Measurements from ENCODE around the gene CAMTA1.

Gene CAMTA1

GRCh38 chr1:7495962-7496361 lies 710.7 kb downstream of the CAMTA1 start:
- no peak for DNase-seq

GRCh38 chr1:7497107-7497637 lies 711.9 kb downstream of the CAMTA1 start:
- no peak for DNase-seq

- DNase-seq, result no peak
These were observed 715.3 kb downstream of the CAMTA1 start for GRCh38 chr1:7500381-7501083.

GRCh38 chr1:7501084-7501491 lies 715.8 kb downstream of the CAMTA1 start:
- DNase-seq, result no peak

GRCh38 chr1:7501723-7502603 lies 716.7 kb downstream of the CAMTA1 start:
- no peak for DNase-seq

- no peak for DNase-seq
These were observed 718.6 kb downstream of the CAMTA1 start for GRCh38 chr1:7503691-7504437.

- DNase-seq, result no peak
These were observed 719.1 kb downstream of the CAMTA1 start for GRCh38 chr1:7504438-7504720.

GRCh38 chr1:7505094-7505770 lies 720.0 kb downstream of the CAMTA1 start:
- no peak for DNase-seq

- no peak for DNase-seq
These were observed 720.7 kb downstream of the CAMTA1 start for GRCh38 chr1:7505771-7506453.

- DNase-seq, result no peak
These were observed 721.4 kb downstream of the CAMTA1 start for GRCh38 chr1:7506454-7507284.

- no peak for DNase-seq
These were observed 722.2 kb downstream of the CAMTA1 start for GRCh38 chr1:7507285-7508019.

- DNase-seq, result no peak
These were observed 723.0 kb downstream of the CAMTA1 start for GRCh38 chr1:7508052-7508933.

GRCh38 chr1:7508934-7509519 lies 723.8 kb downstream of the CAMTA1 start:
- DNase-seq, result no peak

- no peak for DNase-seq
These were observed 724.3 kb downstream of the CAMTA1 start for GRCh38 chr1:7509598-7509997.

GRCh38 chr1:7510389-7510931 lies 725.2 kb downstream of the CAMTA1 start:
- DNase-seq, result no peak

GRCh38 chr1:7511381-7511780 lies 726.1 kb downstream of the CAMTA1 start:
- no peak for DNase-seq

GRCh38 chr1:7513081-7513480 lies 727.8 kb downstream of the CAMTA1 start:
- no peak for DNase-seq

GRCh38 chr1:7515175-7515574 lies 729.9 kb downstream of the CAMTA1 start:
- no peak for DNase-seq

- no peak for DNase-seq
These were observed 730.6 kb downstream of the CAMTA1 start for GRCh38 chr1:7515904-7516303.

Data from SHP77 treated with DMSO at 0.1 percent for 48 hours (cell line).